IMR-90 (cell line): ENCODE data around the gene ALOXE3.

Experiments used
- BHLHE40 ChIP-seq: fragments of 150-350 bp; IDR thresholded peaks from 2 replicates; pipeline ENCODE4 v1.6.1; 2016; ENCODE audit warnings: mild to moderate bottlenecking, low read depth, low read length
- ELK1 ChIP-seq: fragments of 150-350 bp; IDR thresholded peaks from 2 replicates; pipeline ENCODE4 v1.6.1; 2016; ENCODE audit warnings: low read depth, mild to moderate bottlenecking, low read length, moderate library complexity, borderline replicate concordance
- MXI1 ChIP-seq: IDR thresholded peaks from 2 replicates; pipeline ENCODE4 v1.6.1; 2012; ENCODE audit warnings: low read depth, mild to moderate bottlenecking, low read length, moderate library complexity, borderline replicate concordance
- POLR2A ChIP-seq: IDR thresholded peaks from 2 replicates; pipeline ENCODE4 v1.6.1; 2012; ENCODE audit warnings: mild to moderate bottlenecking, low read depth, low read length
- RAD21 ChIP-seq: IDR thresholded peaks from 2 replicates; pipeline ENCODE4 v1.6.1; 2012; ENCODE audit warnings: low read length, improper control_type of control experiment
- SMC3 ChIP-seq: fragments of 150-350 bp; IDR thresholded peaks from 2 replicates; pipeline ENCODE4 v1.6.1; 2016; ENCODE audit warnings: low read depth, mild to moderate bottlenecking, antibody characterized with exemption, low read length, moderate library complexity
- TF ChIP-seq, protein P1 (sequence below): conservative IDR thresholded peaks from 2 replicates; pipeline ENCODE4 v1.5.1; 2012; ENCODE audit warnings: mild to moderate bottlenecking, low read depth, low read length, improper control_type of control experiment

- TF ChIP-seq BHLHE40 (no peak), POLR2A (no peak; the same call in 1 of the 2 replicates), RAD21 (no peak), ELK1 (no peak), MXI1 (no peak), SMC3 (no peak)
- TF ChIP-seq, protein P1, sequence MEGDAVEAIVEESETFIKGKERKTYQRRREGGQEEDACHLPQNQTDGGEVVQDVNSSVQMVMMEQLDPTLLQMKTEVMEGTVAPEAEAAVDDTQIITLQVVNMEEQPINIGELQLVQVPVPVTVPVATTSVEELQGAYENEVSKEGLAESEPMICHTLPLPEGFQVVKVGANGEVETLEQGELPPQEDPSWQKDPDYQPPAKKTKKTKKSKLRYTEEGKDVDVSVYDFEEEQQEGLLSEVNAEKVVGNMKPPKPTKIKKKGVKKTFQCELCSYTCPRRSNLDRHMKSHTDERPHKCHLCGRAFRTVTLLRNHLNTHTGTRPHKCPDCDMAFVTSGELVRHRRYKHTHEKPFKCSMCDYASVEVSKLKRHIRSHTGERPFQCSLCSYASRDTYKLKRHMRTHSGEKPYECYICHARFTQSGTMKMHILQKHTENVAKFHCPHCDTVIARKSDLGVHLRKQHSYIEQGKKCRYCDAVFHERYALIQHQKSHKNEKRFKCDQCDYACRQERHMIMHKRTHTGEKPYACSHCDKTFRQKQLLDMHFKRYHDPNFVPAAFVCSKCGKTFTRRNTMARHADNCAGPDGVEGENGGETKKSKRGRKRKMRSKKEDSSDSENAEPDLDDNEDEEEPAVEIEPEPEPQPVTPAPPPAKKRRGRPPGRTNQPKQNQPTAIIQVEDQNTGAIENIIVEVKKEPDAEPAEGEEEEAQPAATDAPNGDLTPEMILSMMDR = no peak
Measured at GRCh38 chr17:8150194-8151119, 32.1 kb upstream of the ALOXE3 start.
